Occipital lobe (tissue), 2 donors: Measurements from ENCODE around the gene TJP3. TPM values are rescaled to one million over a fixed set of nuclear protein-coding genes. Genes with fewer than 3 reads are reported as not detected.

ENCODE experiments used
- DNase-seq: peaks from one replicate; lab custom pipeline; 2025; lab: John Stamatoyannopoulos, UW
- total RNA-seq: library from RNA; depleted of rRNA; stranded (reverse); fragments of >200 nt; gene quantifications from one replicate; pipeline ENCODE4 v1.2.3, GENCODE V29; 2014

The TJP3 gene
- total RNA-seq, 1 donor from 2014 or later = not detected

- DNase-seq = no peak
Measured at GRCh38 chr19:3710265-3710812, 2.2 kb downstream of the TJP3 start.

- no peak for DNase-seq
Measured at GRCh38 chr19:3712663-3713611, 4.8 kb downstream of the TJP3 start.

- DNase-seq = no peak
Measured at GRCh38 chr19:3716147-3716668, 8.0 kb downstream of the TJP3 start.

- no peak for DNase-seq
Measured at GRCh38 chr19:3719868-3720267, 11.7 kb downstream of the TJP3 start.

- DNase-seq = no peak
Measured at GRCh38 chr19:3720349-3720917, 12.2 kb downstream of the TJP3 start.

- no peak for DNase-seq
Measured at GRCh38 chr19:3721131-3721886, 13.1 kb downstream of the TJP3 start.

- DNase-seq = no peak
Measured at GRCh38 chr19:3721887-3722442, 13.8 kb downstream of the TJP3 start.

GRCh38 chr19:3722443-3723109 lies 14.4 kb downstream of the TJP3 start:
- DNase-seq = no peak

DNA sequence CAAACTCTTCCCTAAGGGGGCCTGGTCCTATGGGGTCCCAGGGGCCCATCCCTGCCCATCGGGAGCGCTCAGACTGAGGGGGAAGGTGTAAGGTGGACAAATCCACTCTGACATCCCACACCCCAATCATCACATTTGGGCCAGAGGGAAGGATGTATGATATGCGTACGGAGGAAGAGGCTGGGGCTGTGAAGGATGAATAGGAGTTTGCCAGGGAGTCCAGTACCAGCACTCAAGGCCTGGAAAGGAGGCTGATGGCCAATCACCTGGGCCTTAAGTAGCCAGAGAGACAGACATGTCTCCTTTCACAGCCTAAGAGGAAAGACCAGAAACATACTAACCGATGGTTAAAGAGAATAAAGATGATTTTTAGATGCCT lies 14.9 kb downstream of the TJP3 start:
- no peak for DNase-seq

- no peak for DNase-seq
Measured at GRCh38 chr19:3723883-3724282, 15.7 kb downstream of the TJP3 start.

GRCh38 chr19:3725121-3725520 lies 16.9 kb downstream of the TJP3 start:
- DNase-seq = no peak

GRCh38 chr19:3725640-3726310 lies 17.6 kb downstream of the TJP3 start:
- no peak for DNase-seq

DNA sequence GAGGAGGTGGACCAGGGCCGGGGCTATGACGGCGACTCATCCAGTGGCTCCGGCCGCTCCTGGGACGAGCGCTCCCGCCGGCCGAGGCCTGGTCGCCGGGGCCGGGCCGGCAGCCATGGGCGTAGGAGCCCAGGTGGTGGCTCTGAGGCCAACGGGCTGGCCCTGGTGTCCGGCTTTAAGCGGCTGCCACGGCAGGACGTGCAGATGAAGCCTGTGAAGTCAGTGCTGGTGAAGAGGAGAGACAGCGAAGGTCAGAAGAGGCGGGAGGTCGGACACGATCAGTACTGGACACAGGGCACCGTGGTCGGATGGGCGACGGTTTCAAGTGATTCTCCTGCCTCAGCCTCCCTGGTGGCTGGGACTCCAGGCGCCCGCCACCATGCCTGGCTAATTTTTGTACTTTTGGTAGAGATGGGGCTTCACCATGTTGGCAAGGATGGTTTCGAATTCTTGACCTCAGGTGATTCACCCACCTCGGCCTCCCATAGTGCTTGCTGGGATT lies 22.3 kb downstream of the TJP3 start:
- DNase-seq = no peak

GRCh38 chr19:3732108-3732507 lies 23.9 kb downstream of the TJP3 start:
- DNase-seq = no peak

GRCh38 chr19:3733549-3734309 lies 25.5 kb downstream of the TJP3 start:
- no peak for DNase-seq

DNA sequence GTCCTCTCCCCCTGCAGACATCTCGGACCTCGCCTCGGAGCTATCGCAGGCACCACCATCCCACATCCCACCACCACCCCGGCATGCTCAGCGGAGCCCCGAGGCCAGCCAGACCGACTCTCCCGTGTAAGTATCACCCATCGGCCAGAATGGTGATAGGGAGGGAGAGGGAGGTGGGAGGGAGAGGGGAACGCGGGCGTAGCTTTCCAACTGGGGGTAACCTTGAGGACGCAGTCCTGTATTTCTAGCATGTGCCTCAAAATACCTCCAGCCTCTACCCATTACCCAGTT lies 26.1 kb downstream of the TJP3 start:
- DNase-seq = no peak

- no peak for DNase-seq
Measured at GRCh38 chr19:3736106-3736724, 28.0 kb downstream of the TJP3 start.

GRCh38 chr19:3737487-3738205 lies 29.5 kb downstream of the TJP3 start:
- DNase-seq = no peak
